CD14-positive monocyte (primary cell): Measurements from ENCODE around the gene KHNYN. TPM values are rescaled to one million over a fixed set of nuclear protein-coding genes. Genes with fewer than 3 reads are reported as not detected.

Experiments used
- DNase-seq, 3 donors: peaks; one replicate each; pipeline ENCODE4 v3.0.0-alpha.2; 2011 to 2022
- H2AFZ ChIP-seq: 2 replicates; pipeline ENCODE4 v1.6.0; 2012; ENCODE audit warnings: mild to moderate bottlenecking, low read depth, low read length, inconsistent platforms; ENCODE audit not compliant: insufficient read depth, poor library complexity, severe bottlenecking
- H3K27ac ChIP-seq, 2 donors: 1 replicate in 1 of 2; 2 replicates in 1 of 2; pipeline ENCODE4 v1.5.1; 2012 to 2013; ENCODE audit warnings: low read length in 2 of 2, control low read depth in 1 of 2, inconsistent platforms in 1 of 2, low read depth in 1 of 2, mild to moderate bottlenecking in 1 of 2
- H3K27me3 ChIP-seq, 2 donors: one replicate each; pipeline versions ENCODE4 v1.6.0 to v1.6.1; 2011 to 2013; ENCODE audit warnings: low read length in 2 of 2; ENCODE audit not compliant: control insufficient read depth in 2 of 2, insufficient read depth in 2 of 2
- H3K36me3 ChIP-seq, 2 donors: replicated peaks in 1 of 2; 1 replicate in 1 of 2; 2 replicates in 1 of 2; pipeline versions ENCODE4 v1.5.1 to v1.6.1; 2012 to 2013; ENCODE audit warnings: low read length in 2 of 2, control low read depth in 1 of 2, inconsistent platforms in 1 of 2, mild to moderate bottlenecking in 1 of 2; ENCODE audit not compliant: insufficient read depth in 2 of 2, control insufficient read depth in 1 of 2
- H3K4me1 ChIP-seq, 2 donors: 1 replicate in 1 of 2; 2 replicates in 1 of 2; pipeline versions ENCODE4 v1.5.1 to v1.6.1; 2012 to 2013; ENCODE audit warnings: low read length in 2 of 2, control low read depth in 1 of 2, inconsistent platforms in 1 of 2, mild to moderate bottlenecking in 1 of 2, moderate library complexity in 1 of 2; ENCODE audit not compliant: insufficient read depth in 2 of 2, control insufficient read depth in 1 of 2
- H3K4me2 ChIP-seq: replicated peaks from 2 replicates; pipeline ENCODE3; 2012; ENCODE audit warnings: low read length, moderate library complexity, mild to moderate bottlenecking; ENCODE audit not compliant: poor library complexity, severe bottlenecking; ENCODE audit errors: extremely low read depth
- H3K4me3 ChIP-seq, 3 experiments: fragments of 200-600 bp in 1 of 3; sonication (generic) in 1 of 3; replicated peaks in 1 of 3; 1 replicate in 2 of 3; 2 replicates in 1 of 3; pipeline ENCODE4 v1.5.1; 2011 to 2013; ENCODE audit warnings: low read length in 3 of 3, mild to moderate bottlenecking in 3 of 3, control low read depth in 2 of 3, low read depth in 2 of 3, inconsistent platforms in 1 of 3, moderate library complexity in 1 of 3
- H3K79me2 ChIP-seq: 2 replicates; pipeline ENCODE4 v1.6.0; 2012; ENCODE audit warnings: mild to moderate bottlenecking, control low read depth, inconsistent platforms, low read length, moderate library complexity; ENCODE audit not compliant: insufficient read depth
- H3K9ac ChIP-seq: 2 replicates; pipeline ENCODE4 v1.6.0; 2017; ENCODE audit warnings: low read length, mild to moderate bottlenecking; ENCODE audit not compliant: insufficient read depth, poor library complexity, severe bottlenecking
- H3K9me3 ChIP-seq, 2 donors: replicated peaks in 1 of 2; 1 replicate in 1 of 2; 2 replicates in 1 of 2; pipeline versions ENCODE4 v1.5.1 to v1.6.1; 2012 to 2013; ENCODE audit warnings: low read length in 2 of 2, control low read depth in 1 of 2; ENCODE audit not compliant: control insufficient read depth in 1 of 2, insufficient read depth in 1 of 2
- H4K20me1 ChIP-seq: 2 replicates; pipeline ENCODE4 v1.6.0; 2012; ENCODE audit warnings: mild to moderate bottlenecking, low read length, control low read depth, moderate library complexity; ENCODE audit not compliant: insufficient read depth
- H3K27ac Mint-ChIP-seq, 7 donors: one replicate each; pipeline ENCODE4 v1.8.0; 2020; ENCODE audit warnings: mild to moderate bottlenecking in 7 of 7, mixed read lengths in 7 of 7, moderate library complexity in 6 of 7, inconsistent platforms in 2 of 7
- H3K27me3 Mint-ChIP-seq, 3 donors: one replicate each; pipeline ENCODE4 v1.8.0; 2021 to 2022; ENCODE audit warnings: low read depth in 3 of 3, mild to moderate bottlenecking in 3 of 3, mixed read lengths in 3 of 3, moderate library complexity in 3 of 3, inconsistent platforms in 1 of 3
- H3K36me3 Mint-ChIP-seq, 2 donors: one replicate each; pipeline ENCODE4 v1.8.0; 2020; ENCODE audit warnings: mixed read lengths in 2 of 2, inconsistent platforms in 1 of 2, mild to moderate bottlenecking in 1 of 2
- H3K4me1 Mint-ChIP-seq: one replicate; pipeline ENCODE4 v1.8.0; 2020; ENCODE audit warnings: mild to moderate bottlenecking, mixed read lengths
- H3K4me3 Mint-ChIP-seq, 2 donors: one replicate each; pipeline ENCODE4 v1.8.0; 2020; ENCODE audit warnings: mild to moderate bottlenecking in 2 of 2, mixed read lengths in 2 of 2, moderate library complexity in 1 of 2
- H3K9me3 Mint-ChIP-seq, 7 donors: one replicate each; pipeline ENCODE4 v1.8.0; 2020 to 2022; ENCODE audit warnings: mixed read lengths in 7 of 7, mild to moderate bottlenecking in 6 of 7, moderate library complexity in 6 of 7, inconsistent platforms in 2 of 7
- CTCF ChIP-seq: fragments of 200-600 bp; IDR thresholded peaks from one replicate; pipeline ENCODE4 v1.8.0; 2022; ENCODE audit warnings: antibody characterized with exemption, mild to moderate bottlenecking
- WGBS: methylation state at CpG from one replicate; pipeline ENCODE4 v1.1.5; 2013; ENCODE audit warnings: missing lambda C conversion rate; ENCODE audit not compliant: insufficient coverage; 5-methylcytosine and 5-hydroxymethylcytosine counted together
- intact Hi-C, 2 donors: fragments of 100-400 bp; cut with micrococcal nuclease; formaldehyde crosslinking; loops; one replicate each; pipeline versions ENCODE4 v1.15.0 to v1.15.1; 2023
- polyA plus RNA-seq, 3 donors: library from polyadenylated mRNA; depleted of rRNA in 1 of 3; unstranded in 2 of 3; stranded (reverse) in 1 of 3; fragments of 300-500 nt in 2 of 3; fragments of >200 nt in 1 of 3; fragmentation: Illumina TruSeq in 2 of 3; gene quantifications; 1 replicate in 2 of 3; 2 replicates in 1 of 3; pipeline ENCODE4 v1.2.3, GENCODE V29; 2012 to 2021

The KHNYN gene
- polyA plus RNA-seq, 3 donors, result 12.4 to 39.8 (median 16.0) TPM

GRCh38 chr14:24439830-24440605 lies 10.3 kb downstream of the KHNYN start:
- WGBS, result 90% methylated on average over 13 of the region's 15 CpGs
- Histone ChIP-seq H3K27me3 (no peaks in the 10 kb centered on the region), H3K9ac (no peak overlapping the region), H3K4me1 (peaks cover 51 to 71% of the 10 kb centered on the region in 2 donors), H3K36me3 (peaks cover 42 to 55% of the 10 kb centered on the region in 2 donors), H4K20me1 (peaks cover 46% of the 10 kb centered on the region), H2AFZ (no peak overlapping the region), H3K9me3 (no peaks in the 10 kb centered on the region), H3K27ac (peak overlapping the region in 1 of 2 donors; percentile 4), H3K4me2 (no peak overlapping the region), H3K4me3 (no peak overlapping the region), H3K79me2 (peaks cover 51% of the 10 kb centered on the region)
- TF ChIP-seq CTCF, result no peak
- peaks cover 0 to 4% (median 2%) of the 10 kb centered on the region in 7 donors for H3K9me3 Mint-ChIP-seq
- peak overlapping the region in 4 of 7 donors; percentile 10 to 47 (median 24) for H3K27ac Mint-ChIP-seq
- peaks cover 0 to 2% (median 1%) of the 10 kb centered on the region in 3 donors for H3K27me3 Mint-ChIP-seq
- peaks cover 64% of the 10 kb centered on the region for H3K4me1 Mint-ChIP-seq
- H3K4me3 Mint-ChIP-seq, result no peak overlapping the region
- peaks cover 47 to 55% of the 10 kb centered on the region in 2 donors for H3K36me3 Mint-ChIP-seq
- intact Hi-C loops, result loop anchor here (2.0 to 10.0 kb wide), 4 partner anchors 109 to 1435 kb away; partner anchors contain the start of genes GMPR2 (in 1 of the 2), NEDD8 (in 1 of the 2) and TINF2 (in 1 of the 2)
- DNase-seq, result no peak

GRCh38 chr14:24440606-24441399 lies 11.0 kb downstream of the KHNYN start:
- H4K20me1 ChIP-seq, result peaks cover 41% of the 10 kb centered on the region
- 93% methylated on average over 4 of the region's 8 CpGs for WGBS
- peaks cover 39 to 47% of the 10 kb centered on the region in 2 donors for H3K36me3 ChIP-seq
- no peaks in the 10 kb centered on the region for H3K27me3 ChIP-seq
- Mint-ChIP-seq H3K27ac (peak overlapping the region in 6 of 7 donors; percentile 6 to 47 (median 29)), H3K4me1 (peaks cover 64% of the 10 kb centered on the region), H3K27me3 (peaks cover 0 to 2% (median 0%) of the 10 kb centered on the region in 3 donors), H3K4me3 (no peak overlapping the region), H3K36me3 (peaks cover 39 to 49% of the 10 kb centered on the region in 2 donors), H3K9me3 (peaks cover 0 to 6% (median 2%) of the 10 kb centered on the region in 7 donors)
- peaks cover 51% of the 10 kb centered on the region for H3K79me2 ChIP-seq
- no peak overlapping the region for H3K9ac ChIP-seq
- peaks cover 51 to 71% of the 10 kb centered on the region in 2 donors for H3K4me1 ChIP-seq
- no peak overlapping the region for H3K4me2 ChIP-seq
- DNase-seq, result no peak
- intact Hi-C loops, result loop anchor here in 1 of 2 donors (5.0 to 10.0 kb wide), 2 partner anchors 209 to 1436 kb away; partner anchors contain the start of genes GMPR2 and NEDD8
- no peak for TF ChIP-seq CTCF
- H3K9me3 ChIP-seq, result no peaks in the 10 kb centered on the region
- no peak overlapping the region for H3K4me3 ChIP-seq
- no peak overlapping the region for H2AFZ ChIP-seq
- peak overlapping the region in 1 of 2 donors; percentile 4 for H3K27ac ChIP-seq
